ENCODE data around the gene EEFSEC. TPM values are rescaled to one million over a fixed set of nuclear protein-coding genes. Genes with fewer than 3 reads are reported as not detected.

Gene EEFSEC
- total RNA-seq, 1 experiment from 2014 or later: 9.5 TPM

DNA sequence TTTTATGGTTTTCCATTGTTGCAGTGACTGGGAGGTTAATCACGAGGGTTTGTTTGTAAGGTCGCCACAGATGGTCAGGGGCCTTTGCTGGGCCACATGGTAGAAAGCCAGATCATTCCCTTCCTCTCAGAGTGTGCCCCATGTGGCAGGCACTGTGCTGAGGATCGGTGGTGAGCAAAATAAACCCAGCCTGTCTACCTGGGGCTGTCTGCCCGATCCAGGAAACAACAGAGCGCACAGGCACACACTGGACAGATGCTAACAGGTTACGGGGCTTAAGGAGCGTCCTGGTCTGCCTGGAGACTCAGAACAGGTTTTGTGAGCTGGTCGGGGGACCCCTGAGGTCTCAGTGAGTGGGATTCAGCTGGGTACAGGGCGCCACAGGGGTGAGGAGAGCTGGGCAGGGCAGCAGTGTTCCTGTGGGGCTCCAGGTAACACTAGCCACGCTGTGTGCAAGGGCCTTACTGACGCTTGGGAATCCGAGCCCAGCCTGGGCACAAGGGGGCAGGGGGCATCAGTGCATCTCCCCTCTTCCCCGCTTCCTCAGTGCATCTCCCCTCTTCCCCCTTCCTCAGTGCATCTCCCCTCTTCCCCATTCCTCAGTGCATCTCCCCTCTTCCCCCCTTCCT lies 177.0 kb downstream of the EEFSEC start:
- H4K8ac ChIP-seq (replicated peaks; ENCODE audit: insufficient read length, low read depth, low read length): no peak overlapping the region
- WGBS (ENCODE audit: extremely low coverage, insufficient read length, low lambda C conversion rate): no CpG with 5 or more reads among the region's 13 CpGs
- no peak overlapping the region for H2BK15ac ChIP-seq (ENCODE audit: low read depth, low read length)
- no peak overlapping the region for H2BK12ac ChIP-seq (ENCODE audit: insufficient read length, low read depth, low read length)
- H3K9ac ChIP-seq (ENCODE audit: extremely low read depth, insufficient read length, low read length): no peak overlapping the region
- no peak overlapping the region for H3K56ac ChIP-seq (ENCODE audit: insufficient read length, low read depth, low read length)
- H3K4me2 ChIP-seq (ENCODE audit: insufficient read depth, insufficient read length, low read length): no peak overlapping the region
- no peaks in the 10 kb centered on the region for H3K23me2 ChIP-seq (ENCODE audit: insufficient read length, low read depth, low read length, poor library complexity, severe bottlenecking)
- no peaks in the 10 kb centered on the region for H3K9me3 ChIP-seq (ENCODE audit: control insufficient read depth, low read depth, low read length)
- H3T11ph ChIP-seq (ENCODE audit: low read length): no peak overlapping the region
- no peak overlapping the region for H2BK120ac ChIP-seq (ENCODE audit: low read depth, low read length, poor library complexity, severe bottlenecking)
- H3K27ac Mint-ChIP-seq: no peak overlapping the region; a peak in 1 of 7 replicates
- no peaks in the 10 kb centered on the region; the same call in 1 of the 2 replicates for H3K4me1 ChIP-seq (ENCODE audit: insufficient read depth, low read length)
- H3K4me1 Mint-ChIP-seq: peaks cover 9% of the 10 kb centered on the region in 2 experiments
- DNase-seq: no peak
- H3K36me3 Mint-ChIP-seq (ENCODE audit: insufficient read depth in 1 of 3, low read depth in 3 of 3): no peaks in the 10 kb centered on the region
- H4K20me1 ChIP-seq (ENCODE audit: control insufficient read depth, insufficient read depth, insufficient read length): no peaks in the 10 kb centered on the region
- no peak overlapping the region for H3K4me3 Mint-ChIP-seq
- H2AK5ac ChIP-seq (ENCODE audit: insufficient read length, low read length): no peak overlapping the region
- H3K27me3 Mint-ChIP-seq (ENCODE audit: low read depth): no peaks in the 10 kb centered on the region
- H4K5ac ChIP-seq (ENCODE audit: insufficient read length, low read depth, low read length): no peak overlapping the region
- H3K14ac ChIP-seq (ENCODE audit: insufficient read depth, low read length): no peak overlapping the region
- no peak overlapping the region for H3K4ac ChIP-seq (ENCODE audit: low read depth, low read length)
- no peaks in the 10 kb centered on the region for H3K27me3 ChIP-seq (ENCODE audit: insufficient read depth, low read length)
- no peaks in the 10 kb centered on the region for H3K79me2 ChIP-seq (ENCODE audit: insufficient read depth, low read length)
- H2AFZ ChIP-seq (ENCODE audit: low read length): no peak overlapping the region
- TF ChIP-seq, protein P1, sequence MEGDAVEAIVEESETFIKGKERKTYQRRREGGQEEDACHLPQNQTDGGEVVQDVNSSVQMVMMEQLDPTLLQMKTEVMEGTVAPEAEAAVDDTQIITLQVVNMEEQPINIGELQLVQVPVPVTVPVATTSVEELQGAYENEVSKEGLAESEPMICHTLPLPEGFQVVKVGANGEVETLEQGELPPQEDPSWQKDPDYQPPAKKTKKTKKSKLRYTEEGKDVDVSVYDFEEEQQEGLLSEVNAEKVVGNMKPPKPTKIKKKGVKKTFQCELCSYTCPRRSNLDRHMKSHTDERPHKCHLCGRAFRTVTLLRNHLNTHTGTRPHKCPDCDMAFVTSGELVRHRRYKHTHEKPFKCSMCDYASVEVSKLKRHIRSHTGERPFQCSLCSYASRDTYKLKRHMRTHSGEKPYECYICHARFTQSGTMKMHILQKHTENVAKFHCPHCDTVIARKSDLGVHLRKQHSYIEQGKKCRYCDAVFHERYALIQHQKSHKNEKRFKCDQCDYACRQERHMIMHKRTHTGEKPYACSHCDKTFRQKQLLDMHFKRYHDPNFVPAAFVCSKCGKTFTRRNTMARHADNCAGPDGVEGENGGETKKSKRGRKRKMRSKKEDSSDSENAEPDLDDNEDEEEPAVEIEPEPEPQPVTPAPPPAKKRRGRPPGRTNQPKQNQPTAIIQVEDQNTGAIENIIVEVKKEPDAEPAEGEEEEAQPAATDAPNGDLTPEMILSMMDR (conservative IDR thresholded peaks at IDR 0.05): no peak
- H3K18ac ChIP-seq (ENCODE audit: insufficient read length, low read depth, low read length): no peak overlapping the region
- no peak overlapping the region for H3K23ac ChIP-seq (ENCODE audit: insufficient read length, low read depth, low read length)
- no peak overlapping the region for H4K91ac ChIP-seq (ENCODE audit: insufficient read length, low read depth, low read length)
- H3K79me1 ChIP-seq (ENCODE audit: insufficient read depth, low read depth, low read length, poor library complexity, severe bottlenecking): no peaks in the 10 kb centered on the region
- no peak overlapping the region for H3K27ac ChIP-seq (ENCODE audit: insufficient read length, low read depth, low read length)
- no peak overlapping the region for H2BK20ac ChIP-seq (ENCODE audit: low read depth, low read length, poor library complexity, severe bottlenecking)
- no peaks in the 10 kb centered on the region for H3K9me3 Mint-ChIP-seq
- no peak overlapping the region for H2BK5ac ChIP-seq (ENCODE audit: insufficient read length, low read length)
